Hepatocyte (in vitro differentiated cells): ENCODE results near the gene NRP1. TPM values are rescaled to one million over a fixed set of nuclear protein-coding genes. Genes with fewer than 3 reads are reported as not detected.

Experiments
- DNase-seq: peaks from one replicate; pipeline ENCODE4 v3.0.0-alpha.2; 2016; ENCODE audit warnings: low spot score
- H2AFZ ChIP-seq: fragments of 200-600 bp; sonication (generic); 2 replicates; pipeline ENCODE4 v1.6.0; 2016; ENCODE audit warnings: antibody characterized with exemption, mild to moderate bottlenecking
- H3K27ac ChIP-seq: fragments of 200-600 bp; sonication (generic); 2 replicates; pipeline ENCODE4 v1.5.1; 2016; ENCODE audit warnings: mild to moderate bottlenecking
- H3K27me3 ChIP-seq: fragments of 200-600 bp; sonication (generic); 2 replicates; pipeline ENCODE4 v1.6.1; 2016
- H3K36me3 ChIP-seq: fragments of 200-600 bp; sonication (generic); replicated peaks from 2 replicates; pipeline ENCODE4 v1.5.1; 2016; ENCODE audit warnings: low read depth; ENCODE audit not compliant: insufficient read depth
- H3K4me1 ChIP-seq: fragments of 200-600 bp; sonication (generic); 2 replicates; pipeline ENCODE4 v1.5.1; 2016; ENCODE audit warnings: mild to moderate bottlenecking, moderate library complexity; ENCODE audit not compliant: insufficient read depth
- H3K4me2 ChIP-seq: fragments of 200-600 bp; sonication (generic); 2 replicates; pipeline ENCODE4 v1.6.0; 2016
- H3K4me3 ChIP-seq: fragments of 200-600 bp; sonication (generic); 2 replicates; pipeline ENCODE4 v1.5.1; 2016; ENCODE audit warnings: mild to moderate bottlenecking
- H3K79me2 ChIP-seq: fragments of 200-600 bp; sonication (generic); 2 replicates; pipeline ENCODE4 v1.6.0; 2017; ENCODE audit warnings: mild to moderate bottlenecking
- H3K9me2 ChIP-seq: fragments of 200-600 bp; sonication (generic); replicated peaks from 2 replicates; pipeline ENCODE4 v1.6.0; 2017; ENCODE audit warnings: mild to moderate bottlenecking; ENCODE audit not compliant: insufficient read depth
- H3K9me3 ChIP-seq: fragments of 200-600 bp; sonication (generic); 2 replicates; pipeline ENCODE4 v1.5.1; 2016; ENCODE audit warnings: low read depth, mild to moderate bottlenecking
- H4K20me1 ChIP-seq: fragments of 200-600 bp; sonication (generic); 2 replicates; pipeline ENCODE4 v1.6.0; 2016; ENCODE audit warnings: mild to moderate bottlenecking; ENCODE audit not compliant: insufficient read depth, poor library complexity, severe bottlenecking
- EZH2 ChIP-seq: fragments of 200-600 bp; sonication (generic); IDR thresholded peaks from 2 replicates; pipeline ENCODE4 v1.6.1; 2016; ENCODE audit warnings: antibody characterized with exemption, mild to moderate bottlenecking, borderline replicate concordance
- EZH2phosphoT487 ChIP-seq: fragments of 200-600 bp; sonication (generic); IDR thresholded peaks from one replicate; pipeline ENCODE4 v1.6.1; 2018; ENCODE audit warnings: antibody characterized with exemption, mild to moderate bottlenecking, low read depth, moderate library complexity; ENCODE audit not compliant: unreplicated experiment, severe bottlenecking
- WGBS: methylation state at CpG from one replicate; pipeline ENCODE4 v1.1.6; 2016; ENCODE audit warnings: low lambda C conversion rate; ENCODE audit errors: missing lambda C conversion rate; 5-methylcytosine and 5-hydroxymethylcytosine counted together
- polyA plus RNA-seq: library from polyadenylated mRNA; unstranded; fragments of >200 nt; fragmentation: Nextera tagmentation; extraction: Ambion mirVana; gene quantifications from 2 replicates; pipeline ENCODE4 v1.2.1, GENCODE V29; 2016
- total RNA-seq: library from RNA; depleted of rRNA; stranded (reverse); fragments of >200 nt; gene quantifications from 2 replicates; pipeline ENCODE4 v1.2.3, GENCODE V29; 2014
- TF ChIP-seq, protein P1 (sequence below): fragments of 200-600 bp; sonication (generic); IDR thresholded peaks from 2 replicates; pipeline ENCODE4 v1.5.1; 2016; ENCODE audit warnings: antibody characterized with exemption, mild to moderate bottlenecking; ENCODE audit not compliant: poor library complexity

NRP1 gene
- total and polyA plus RNA-seq, 2 experiments from 2014 or later, result 32.2 to 46.9 TPM

DNA sequence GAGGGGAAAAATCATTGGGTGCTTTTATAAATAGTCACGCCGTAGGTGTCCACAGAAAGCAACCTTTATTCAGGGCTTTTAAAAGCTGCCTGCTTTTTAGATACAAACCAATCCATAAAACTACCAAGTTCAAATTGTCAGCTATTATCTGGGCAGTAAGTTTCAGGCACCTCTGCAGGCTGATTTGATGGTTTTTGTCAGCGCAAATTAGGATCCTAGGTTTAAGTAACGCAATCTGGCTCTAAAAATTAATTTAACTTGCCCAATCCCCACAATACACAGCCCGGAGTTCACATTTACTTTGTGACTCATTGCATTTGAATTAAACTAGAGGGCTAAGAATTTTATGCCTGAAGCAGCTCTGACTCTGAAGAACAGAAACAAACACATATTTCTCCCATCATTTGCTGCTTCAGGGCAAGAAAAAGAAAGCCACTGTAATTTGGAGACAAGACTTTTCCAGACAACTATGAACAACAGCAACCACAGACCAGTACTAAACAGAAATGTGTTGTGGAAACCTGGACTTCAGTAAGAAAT lies 43.3 kb downstream of the NRP1 start:
- H3K4me3 ChIP-seq, result no peak overlapping the region
- H2AFZ ChIP-seq, result no peak overlapping the region
- H3K4me1 ChIP-seq, result peaks cover 17% of the 10 kb centered on the region
- H3K4me2 ChIP-seq, result no peak overlapping the region
- no peaks in the 10 kb centered on the region for H3K27me3 ChIP-seq
- no peak for DNase-seq
- WGBS, result 64% methylated on average over 5 of the region's 5 CpGs
- no peak for TF ChIP-seq EZH2phosphoT487
- TF ChIP-seq EZH2, result no peak
- TF ChIP-seq, protein P1, sequence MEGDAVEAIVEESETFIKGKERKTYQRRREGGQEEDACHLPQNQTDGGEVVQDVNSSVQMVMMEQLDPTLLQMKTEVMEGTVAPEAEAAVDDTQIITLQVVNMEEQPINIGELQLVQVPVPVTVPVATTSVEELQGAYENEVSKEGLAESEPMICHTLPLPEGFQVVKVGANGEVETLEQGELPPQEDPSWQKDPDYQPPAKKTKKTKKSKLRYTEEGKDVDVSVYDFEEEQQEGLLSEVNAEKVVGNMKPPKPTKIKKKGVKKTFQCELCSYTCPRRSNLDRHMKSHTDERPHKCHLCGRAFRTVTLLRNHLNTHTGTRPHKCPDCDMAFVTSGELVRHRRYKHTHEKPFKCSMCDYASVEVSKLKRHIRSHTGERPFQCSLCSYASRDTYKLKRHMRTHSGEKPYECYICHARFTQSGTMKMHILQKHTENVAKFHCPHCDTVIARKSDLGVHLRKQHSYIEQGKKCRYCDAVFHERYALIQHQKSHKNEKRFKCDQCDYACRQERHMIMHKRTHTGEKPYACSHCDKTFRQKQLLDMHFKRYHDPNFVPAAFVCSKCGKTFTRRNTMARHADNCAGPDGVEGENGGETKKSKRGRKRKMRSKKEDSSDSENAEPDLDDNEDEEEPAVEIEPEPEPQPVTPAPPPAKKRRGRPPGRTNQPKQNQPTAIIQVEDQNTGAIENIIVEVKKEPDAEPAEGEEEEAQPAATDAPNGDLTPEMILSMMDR, result no peak
- H4K20me1 ChIP-seq, result peaks cover 6% of the 10 kb centered on the region
- no peaks in the 10 kb centered on the region for H3K9me3 ChIP-seq
- peak overlapping the region; percentile 20 for H3K27ac ChIP-seq
- H3K36me3 ChIP-seq, result no peaks in the 10 kb centered on the region
- H3K9me2 ChIP-seq, result no peaks in the 10 kb centered on the region
- peaks cover 81% of the 10 kb centered on the region for H3K79me2 ChIP-seq

DNA sequence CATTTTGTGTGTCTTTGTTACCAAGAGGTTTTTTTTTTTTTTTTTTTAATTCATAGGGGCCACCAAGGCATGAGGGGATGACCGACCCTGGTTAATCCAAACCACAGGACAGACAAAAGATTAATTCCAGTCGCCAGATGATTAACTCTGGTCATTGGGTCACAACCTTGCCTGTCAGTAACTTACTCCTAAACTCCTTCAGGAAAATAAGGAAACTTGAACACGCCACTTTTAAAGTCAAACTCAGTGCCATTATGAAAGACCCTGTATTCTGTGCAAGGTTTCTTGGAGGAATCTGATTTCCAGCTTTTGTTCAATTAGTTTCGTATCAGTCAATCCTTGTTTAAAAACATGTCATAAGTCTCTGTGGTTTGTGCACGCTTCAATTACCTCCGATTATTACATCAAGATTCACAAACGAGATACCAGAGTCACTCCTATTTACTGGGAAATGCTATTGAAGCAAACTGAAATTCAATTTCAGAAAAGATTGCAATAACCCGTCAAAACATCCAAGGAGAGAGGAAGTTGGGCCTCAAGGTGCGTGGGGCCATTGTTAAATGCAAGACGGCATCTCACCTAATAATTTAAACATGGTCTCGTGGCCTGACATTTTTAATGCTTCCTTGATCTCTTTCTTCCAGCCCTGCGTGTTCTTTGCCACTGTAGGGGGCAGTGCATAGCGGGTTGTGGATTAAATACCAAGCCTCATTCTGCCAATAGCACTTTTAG lies 44.0 kb downstream of the NRP1 start:
- H3K79me2 ChIP-seq, result peaks cover 81% of the 10 kb centered on the region

DNA sequence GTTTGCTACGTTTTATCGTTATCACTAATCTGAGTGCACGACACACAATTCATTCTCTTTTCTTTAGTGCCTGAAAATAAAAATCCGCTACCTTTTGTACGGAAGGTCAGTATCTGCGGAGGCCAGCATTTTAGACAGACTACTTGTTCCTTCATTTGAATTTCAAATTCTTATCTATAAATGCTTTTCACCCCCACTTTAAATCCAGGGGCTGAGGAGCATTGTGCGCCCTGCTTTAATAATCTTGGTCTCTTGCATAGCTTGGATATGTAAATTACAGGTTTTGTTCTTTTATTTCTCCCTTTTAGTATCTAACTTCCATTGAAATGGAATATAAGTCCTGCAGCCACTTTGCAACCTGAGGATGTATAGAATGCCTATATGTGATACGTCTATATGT lies 44.7 kb downstream of the NRP1 start:
- Histone ChIP-seq H3K4me2 (no peak overlapping the region), H3K4me1 (peaks cover 17% of the 10 kb centered on the region), H3K9me3 (no peaks in the 10 kb centered on the region), H3K27ac (no peak overlapping the region), H2AFZ (no peak overlapping the region), H3K79me2 (peaks cover 83% of the 10 kb centered on the region), H3K9me2 (no peaks in the 10 kb centered on the region), H3K4me3 (no peak overlapping the region), H3K27me3 (no peaks in the 10 kb centered on the region), H3K36me3 (no peaks in the 10 kb centered on the region), H4K20me1 (peaks cover 6% of the 10 kb centered on the region)
- WGBS, result 86% methylated on average over 8 of the region's 8 CpGs
- no peak for DNase-seq
- TF ChIP-seq, protein P1, result no peak
- TF ChIP-seq EZH2phosphoT487 (no peak), EZH2 (no peak)

More for the DNA sequence above, 44.0 kb downstream of the NRP1 start:
- no peaks in the 10 kb centered on the region for H3K9me2 ChIP-seq
- peaks cover 17% of the 10 kb centered on the region for H3K4me1 ChIP-seq
- H3K4me2 ChIP-seq, result no peak overlapping the region
- H3K27ac ChIP-seq, result no peak overlapping the region
- DNase-seq, result no peak
- no peak overlapping the region for H2AFZ ChIP-seq
- TF ChIP-seq EZH2phosphoT487 (no peak), EZH2 (no peak)
- TF ChIP-seq, protein P1, result peak; percentile 9
- 70% methylated on average over 13 of the region's 13 CpGs for WGBS
- no peaks in the 10 kb centered on the region for H3K27me3 ChIP-seq
- H3K36me3 ChIP-seq, result no peaks in the 10 kb centered on the region
- peaks cover 6% of the 10 kb centered on the region for H4K20me1 ChIP-seq
- H3K4me3 ChIP-seq, result no peak overlapping the region
- no peaks in the 10 kb centered on the region for H3K9me3 ChIP-seq
